Mucosa of descending colon (tissue), 3 donors: Measurements from ENCODE around the gene CTBP1. TPM values are rescaled to one million over a fixed set of nuclear protein-coding genes. Genes with fewer than 3 reads are reported as not detected.
A peak's percentile ranks its signal among the peaks of the same experiment; 100 is the strongest.

Source experiments
- ATAC-seq: fragments of 200-7000 bp; cut with Tn5 transposase; one replicate; pipeline ENCODE4 v1.9.1; 2020; ENCODE audit warnings: mild to moderate bottlenecking, moderate library complexity
- DNase-seq, 3 donors: peaks; one replicate each; pipeline ENCODE4 v3.0.0-alpha.2; 2020
- H3K36me3 ChIP-seq: fragments of 200-600 bp; one replicate; pipeline ENCODE4 v1.8.0; 2021; ENCODE audit warnings: low read depth, mild to moderate bottlenecking
- H3K4me1 ChIP-seq: fragments of 200-600 bp; one replicate; pipeline ENCODE4 v1.8.0; 2021; ENCODE audit warnings: low read depth, mild to moderate bottlenecking
- H3K4me3 ChIP-seq: fragments of 200-600 bp; one replicate; pipeline ENCODE4 v1.8.0; 2021; ENCODE audit warnings: mild to moderate bottlenecking
- H3K9me3 ChIP-seq: fragments of 200-600 bp; one replicate; pipeline ENCODE4 v1.8.0; 2021; ENCODE audit warnings: mild to moderate bottlenecking
- intact Hi-C, 2 donors: fragments of 100-400 bp; cut with DNase I in 1 of 2; cut with micrococcal nuclease in 1 of 2; formaldehyde crosslinking; loops; one replicate each; pipeline versions ENCODE4 v1.11.0 to v1.11.1; 2022; cut with DNase I, micrococcal nuclease
- total RNA-seq, 3 donors: library from RNA; stranded (reverse); fragmentation: NEBNext Ultra II Directional in 2 of 3; extraction: Animal tissue kit (Norgen Biotek cat#: 25700) in 2 of 3; gene quantifications; one replicate each; pipeline versions ENCODE4 v1.2.1 to v1.2.4, GENCODE V29; 2021 to 2023
- TF ChIP-seq, protein P1 (sequence below): fragments of 200-600 bp; IDR thresholded peaks from one replicate; pipeline ENCODE4 v1.8.0; 2022; ENCODE audit warnings: antibody characterized with exemption, mild to moderate bottlenecking
- donor health status: DM: no; HTN: no; CAD: no; lungs with moderate emphysema.
- donor health status: DM: no; HTN: no; CAD: no.
- donor health status: DM: no; HTN: yes; CAD: no.

The CTBP1 gene
- total RNA-seq, 3 donors from 2014 or later, result 151 to 188 (median 168) TPM

DNA sequence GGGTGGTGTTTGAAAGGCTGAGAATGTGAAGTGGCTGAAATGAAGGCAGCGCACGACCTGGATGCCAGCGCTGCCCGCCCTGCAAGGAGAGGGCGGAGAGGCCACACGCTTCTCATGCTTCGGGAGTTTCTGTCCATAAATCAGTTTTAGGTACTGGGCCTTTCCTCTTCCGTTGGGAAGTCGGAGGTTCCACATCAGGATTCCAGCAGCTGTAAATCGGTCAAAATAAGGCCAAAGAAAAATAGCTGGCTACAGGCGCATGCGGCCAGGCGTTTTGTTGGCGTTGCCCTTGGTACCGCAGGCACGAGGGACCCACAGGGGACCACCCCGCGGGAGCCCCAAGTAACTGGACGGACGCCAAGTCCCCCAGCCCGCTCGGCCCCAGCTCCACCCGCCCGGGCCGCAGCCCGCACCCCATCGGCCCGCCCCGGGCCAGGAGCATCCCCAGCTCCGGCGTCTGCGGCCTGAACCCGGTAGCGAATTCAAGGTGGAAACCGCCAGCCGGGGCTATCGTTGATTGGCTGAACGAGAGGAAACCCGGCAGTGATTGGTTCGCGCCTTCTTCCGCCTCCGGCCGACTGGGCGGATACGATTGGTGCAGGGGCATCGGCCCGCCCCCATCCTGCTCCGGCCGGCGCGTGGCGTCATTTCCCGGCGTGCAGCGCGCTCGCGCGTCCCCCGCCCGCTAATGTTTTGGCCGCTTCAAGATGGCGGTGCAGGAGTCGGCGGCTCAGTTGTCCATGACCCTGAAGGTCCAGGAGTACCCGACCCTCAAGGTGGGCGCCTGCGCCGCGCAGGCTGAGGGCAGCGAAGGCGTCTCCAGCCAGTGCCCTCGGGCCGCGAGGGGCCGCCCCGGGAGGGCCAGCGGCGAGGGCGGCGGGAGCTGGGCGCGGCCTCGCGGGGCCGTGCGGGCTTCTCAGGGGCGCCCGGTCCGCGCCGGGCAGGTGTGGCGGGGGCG is 40.6 kb upstream of the CTBP1 start, which contains the start of gene MAEA:
Gene MAEA (plus strand): TSS at position 685 of the 958 bp plus-strand sequence. CDS start 23 bp downstream, at position 708.
- TF ChIP-seq, protein P1, sequence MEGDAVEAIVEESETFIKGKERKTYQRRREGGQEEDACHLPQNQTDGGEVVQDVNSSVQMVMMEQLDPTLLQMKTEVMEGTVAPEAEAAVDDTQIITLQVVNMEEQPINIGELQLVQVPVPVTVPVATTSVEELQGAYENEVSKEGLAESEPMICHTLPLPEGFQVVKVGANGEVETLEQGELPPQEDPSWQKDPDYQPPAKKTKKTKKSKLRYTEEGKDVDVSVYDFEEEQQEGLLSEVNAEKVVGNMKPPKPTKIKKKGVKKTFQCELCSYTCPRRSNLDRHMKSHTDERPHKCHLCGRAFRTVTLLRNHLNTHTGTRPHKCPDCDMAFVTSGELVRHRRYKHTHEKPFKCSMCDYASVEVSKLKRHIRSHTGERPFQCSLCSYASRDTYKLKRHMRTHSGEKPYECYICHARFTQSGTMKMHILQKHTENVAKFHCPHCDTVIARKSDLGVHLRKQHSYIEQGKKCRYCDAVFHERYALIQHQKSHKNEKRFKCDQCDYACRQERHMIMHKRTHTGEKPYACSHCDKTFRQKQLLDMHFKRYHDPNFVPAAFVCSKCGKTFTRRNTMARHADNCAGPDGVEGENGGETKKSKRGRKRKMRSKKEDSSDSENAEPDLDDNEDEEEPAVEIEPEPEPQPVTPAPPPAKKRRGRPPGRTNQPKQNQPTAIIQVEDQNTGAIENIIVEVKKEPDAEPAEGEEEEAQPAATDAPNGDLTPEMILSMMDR, result peak; percentile 6
- DNase-seq (peak; percentile 97 to 98 (median 97)), ATAC-seq (peak; percentile 97)
- H3K36me3 ChIP-seq, result no peaks in the 10 kb centered on the region
- peaks cover 31% of the 10 kb centered on the region for H3K4me1 ChIP-seq
- intact Hi-C loops, result no loop called here
- H3K9me3 ChIP-seq, result no peaks in the 10 kb centered on the region
- peak within 1 kb of the TSS; percentile 99 for H3K4me3 ChIP-seq

DNA sequence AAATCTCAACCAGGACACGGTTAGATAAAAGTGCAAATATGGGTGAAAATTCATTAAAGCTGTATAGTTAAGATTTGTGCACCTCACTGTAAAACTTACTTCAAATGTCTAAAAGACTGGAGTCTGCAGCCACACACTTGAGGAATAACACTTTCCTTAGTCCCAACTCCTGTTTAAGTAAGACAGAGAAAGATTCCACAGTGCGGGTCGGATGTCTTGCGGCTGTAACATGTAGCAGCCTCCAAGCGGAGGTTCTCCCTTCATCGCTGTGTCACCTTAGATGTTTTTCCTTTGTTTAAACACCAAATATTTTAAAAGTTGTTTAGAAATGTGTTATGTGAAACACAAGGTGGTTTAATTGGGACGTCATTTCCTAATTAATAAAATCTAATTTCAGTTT is 39.9 kb upstream of the CTBP1 start:
- TF ChIP-seq, protein P1, result no peak
- Histone ChIP-seq H3K4me3 (no peak overlapping the region), H3K4me1 (peaks cover 28% of the 10 kb centered on the region), H3K36me3 (no peaks in the 10 kb centered on the region), H3K9me3 (no peaks in the 10 kb centered on the region)
- intact Hi-C loops, result no loop called here
- ATAC-seq, result no peak
- no peak for DNase-seq

DNA sequence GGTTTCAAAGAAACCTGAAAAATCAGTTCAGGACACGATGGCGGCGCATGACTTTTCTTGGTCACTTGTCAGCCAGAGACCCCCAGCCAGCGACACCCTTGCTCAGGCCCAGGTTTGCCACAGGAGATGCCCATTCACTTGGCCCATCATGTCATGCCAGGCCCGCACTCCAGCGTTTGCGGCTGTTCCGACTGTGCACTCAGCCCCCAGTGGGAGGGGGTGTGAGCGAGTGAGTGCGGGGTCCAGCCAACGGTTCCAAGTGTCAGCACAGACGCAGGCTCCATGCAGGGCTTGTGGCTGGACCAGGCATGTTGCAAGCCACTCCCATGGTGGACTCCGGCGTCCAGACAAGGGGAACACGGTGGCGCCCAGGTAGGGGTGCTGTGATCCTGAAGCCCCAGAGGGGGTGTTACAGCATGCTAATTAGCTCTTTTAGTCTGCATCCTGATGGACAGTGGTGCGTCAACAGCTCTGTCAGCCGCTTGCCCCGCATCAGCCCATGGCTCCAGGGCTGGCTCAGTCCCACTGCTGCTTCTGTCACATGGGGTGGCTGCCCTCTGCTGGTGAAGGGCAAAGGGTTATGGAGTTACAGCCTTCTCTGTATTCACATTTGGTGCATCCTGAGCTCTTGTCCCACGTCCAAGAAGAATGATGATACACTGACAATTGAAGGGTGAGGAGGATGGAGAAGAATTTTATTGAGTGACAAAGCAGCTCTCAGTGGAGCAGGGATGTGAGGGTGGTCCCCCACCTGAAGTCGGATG is 37.0 kb upstream of the CTBP1 start:
- peaks cover 10% of the 10 kb centered on the region for H3K4me1 ChIP-seq
- H3K9me3 ChIP-seq, result no peaks in the 10 kb centered on the region
- TF ChIP-seq, protein P1, result no peak
- intact Hi-C loops, result no loop called here
- ATAC-seq (no peak), DNase-seq (peak in 1 of 3 donors; percentile 40)
- no peaks in the 10 kb centered on the region for H3K36me3 ChIP-seq
- no peak overlapping the region for H3K4me3 ChIP-seq

DNA sequence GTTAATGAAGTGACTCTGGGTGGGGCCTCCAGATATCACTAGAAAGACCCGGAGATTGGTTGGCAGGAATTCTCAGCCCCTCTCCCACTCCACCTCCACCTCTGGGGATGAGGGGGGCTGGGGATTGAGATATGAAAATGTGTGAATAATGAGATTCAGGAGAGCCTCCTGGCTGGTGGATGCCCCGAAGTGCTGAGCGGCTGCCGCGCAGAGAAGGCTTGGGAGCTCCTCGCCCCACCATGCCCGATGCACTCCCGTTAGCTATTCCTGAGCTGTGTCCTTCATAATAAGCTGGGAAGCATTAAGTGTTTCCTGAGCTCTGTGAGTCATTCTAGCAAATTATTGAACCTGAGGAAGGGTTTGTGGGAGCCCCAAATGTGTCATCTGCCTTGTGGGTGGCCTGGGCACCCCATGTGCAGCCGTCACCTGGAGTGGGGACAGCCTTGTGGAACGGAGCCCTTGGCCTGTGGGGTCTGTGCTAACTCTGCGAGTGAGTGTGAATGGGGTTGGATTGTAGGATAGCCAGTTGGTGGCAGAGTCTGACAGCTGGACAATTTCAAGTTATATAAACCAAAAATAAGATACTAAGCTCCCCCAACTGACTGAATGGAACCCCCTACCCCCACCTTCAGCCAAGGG is 36.3 kb upstream of the CTBP1 start:
- no peak for ATAC-seq
- H3K9me3 ChIP-seq, result no peaks in the 10 kb centered on the region
- no peaks in the 10 kb centered on the region for H3K36me3 ChIP-seq
- peaks cover 4% of the 10 kb centered on the region for H3K4me1 ChIP-seq
- H3K4me3 ChIP-seq, result no peak overlapping the region
- TF ChIP-seq, protein P1, result no peak
- intact Hi-C loops, result no loop called here
- DNase-seq, result no peak

DNA sequence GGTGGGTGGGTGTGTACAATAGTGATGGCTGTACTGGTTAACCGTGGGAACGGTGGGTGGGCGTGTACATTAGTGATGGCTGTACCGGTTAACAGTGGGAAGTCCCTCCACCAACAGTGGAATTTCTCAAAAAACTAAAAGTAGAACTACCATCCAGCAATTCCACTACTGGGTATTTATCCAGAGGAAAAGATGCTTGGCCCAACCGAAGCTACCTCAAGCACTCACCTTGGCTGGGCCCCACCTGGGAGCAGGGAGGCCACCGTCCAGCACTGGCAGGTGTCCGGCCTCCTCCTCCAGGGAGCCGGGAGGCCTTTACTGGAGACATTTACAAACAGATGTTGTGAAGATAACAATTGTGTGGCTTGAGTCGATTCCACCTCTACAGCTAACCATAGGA is 34.8 kb upstream of the CTBP1 start:
- H3K36me3 ChIP-seq, result no peaks in the 10 kb centered on the region
- H3K4me1 ChIP-seq, result no peaks in the 10 kb centered on the region
- DNase-seq (no peak), ATAC-seq (no peak)
- no peak overlapping the region for H3K4me3 ChIP-seq
- no peaks in the 10 kb centered on the region for H3K9me3 ChIP-seq
- TF ChIP-seq, protein P1, result no peak
- intact Hi-C loops, result no loop called here
